ENCODE measurements around the gene LARP6.
"Not testable (repeated sequence)": the region's sequence is repeated elsewhere in the genome, so short reads cannot be mapped to it uniquely, and the experiment has no call there.

LARP6 gene

DNA sequence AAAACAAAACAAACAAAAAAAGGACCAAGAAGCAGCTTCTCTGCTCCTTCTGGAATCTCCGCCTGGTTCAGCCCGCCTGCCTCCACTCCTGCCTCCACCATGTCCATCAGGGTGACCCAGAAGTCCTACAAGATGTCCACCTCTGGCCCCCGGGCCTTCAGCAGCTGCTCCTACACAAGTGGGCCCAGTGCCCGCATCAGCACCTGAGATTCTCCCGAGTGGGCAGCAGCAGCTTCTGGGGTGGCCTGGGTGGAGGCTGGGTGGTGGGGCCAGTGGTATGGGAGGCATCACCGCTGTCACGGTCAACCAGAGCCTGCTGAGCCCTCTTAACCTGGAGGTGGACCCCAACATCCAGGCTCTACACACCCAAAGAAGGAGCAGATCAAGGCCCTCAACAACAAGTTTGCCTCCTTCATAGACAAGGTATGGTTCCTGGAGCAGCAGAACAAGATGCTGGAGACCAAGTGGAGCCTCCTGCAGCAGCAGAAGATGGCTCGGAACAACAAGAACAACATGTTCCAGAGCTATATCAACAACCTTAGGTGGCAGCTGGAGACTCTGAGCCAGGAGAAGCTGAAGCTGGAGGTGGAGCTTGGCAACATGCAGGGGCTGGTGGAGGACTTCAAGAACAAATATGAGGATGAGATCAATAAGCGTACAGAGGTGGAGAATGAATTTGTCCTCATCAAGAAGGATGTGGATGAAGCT lies 4.8 kb upstream of the LARP6 start:
- not testable (repeated sequence) for DNase-seq

DNA sequence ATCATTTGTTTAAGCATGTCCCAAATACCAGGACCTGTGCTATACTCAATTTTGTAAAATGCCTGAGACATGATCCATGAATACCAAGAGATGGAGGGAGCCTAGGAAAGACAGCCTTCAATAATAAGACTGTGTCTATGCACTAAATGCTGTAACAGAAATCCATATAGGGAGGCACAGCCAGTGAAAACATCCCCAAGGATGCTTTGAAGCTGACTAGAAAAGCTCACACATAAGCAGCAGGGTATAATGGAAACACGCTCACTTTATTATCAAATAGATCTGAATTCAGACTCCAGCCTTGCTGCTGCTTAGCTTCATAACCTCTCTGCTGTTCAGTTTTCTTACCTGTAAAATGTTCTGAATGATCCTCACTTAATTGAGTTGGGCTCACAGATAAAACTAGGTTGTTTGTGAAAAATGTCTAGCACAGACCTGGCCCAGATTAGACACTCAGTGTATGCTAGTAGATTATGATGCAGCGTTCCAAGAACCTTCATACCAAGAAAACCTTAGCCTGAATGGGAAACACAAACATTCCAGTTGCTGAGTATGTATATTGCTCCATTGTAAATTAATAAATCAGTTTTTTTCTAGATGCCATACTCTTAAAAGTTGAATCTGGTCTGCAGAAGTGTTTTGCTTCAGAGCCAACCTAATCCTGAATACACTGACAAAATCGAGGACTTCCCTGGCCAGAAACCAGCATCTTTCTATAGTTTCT lies 3.8 kb upstream of the LARP6 start:
- DNase-seq: no peak

DNA sequence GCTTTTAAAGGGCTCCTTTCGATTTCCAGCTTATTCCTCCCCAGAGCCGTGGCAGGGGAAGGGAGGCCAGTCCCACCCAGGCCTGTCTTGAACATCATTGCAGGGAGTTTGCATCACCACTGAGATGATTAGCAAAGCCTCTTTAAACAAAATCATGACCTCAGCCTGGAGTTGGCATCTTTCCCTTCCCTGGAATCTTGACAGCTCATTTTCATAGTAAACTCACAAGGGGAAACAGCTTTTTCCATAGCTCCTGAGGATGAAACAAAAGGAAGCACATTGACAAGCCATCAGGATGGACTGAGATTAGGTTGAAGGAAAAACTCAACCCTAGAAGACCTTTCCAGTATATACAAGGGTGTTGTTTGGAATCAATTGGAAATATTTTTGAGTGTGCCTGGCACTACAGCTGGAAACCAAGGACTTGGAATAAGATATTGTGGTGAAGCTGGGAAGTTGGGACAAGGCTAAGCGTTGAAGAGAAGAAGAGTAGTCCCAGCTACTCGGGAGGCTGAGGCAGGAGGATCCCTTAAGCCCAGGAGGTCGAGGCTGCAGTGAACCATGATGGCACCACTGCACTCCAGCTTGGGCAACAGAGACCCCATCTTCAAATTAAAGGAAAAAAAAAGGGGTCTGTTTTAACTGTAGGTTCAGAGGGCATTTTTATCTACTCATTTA lies 3.1 kb upstream of the LARP6 start:
- no peak for DNase-seq

DNA sequence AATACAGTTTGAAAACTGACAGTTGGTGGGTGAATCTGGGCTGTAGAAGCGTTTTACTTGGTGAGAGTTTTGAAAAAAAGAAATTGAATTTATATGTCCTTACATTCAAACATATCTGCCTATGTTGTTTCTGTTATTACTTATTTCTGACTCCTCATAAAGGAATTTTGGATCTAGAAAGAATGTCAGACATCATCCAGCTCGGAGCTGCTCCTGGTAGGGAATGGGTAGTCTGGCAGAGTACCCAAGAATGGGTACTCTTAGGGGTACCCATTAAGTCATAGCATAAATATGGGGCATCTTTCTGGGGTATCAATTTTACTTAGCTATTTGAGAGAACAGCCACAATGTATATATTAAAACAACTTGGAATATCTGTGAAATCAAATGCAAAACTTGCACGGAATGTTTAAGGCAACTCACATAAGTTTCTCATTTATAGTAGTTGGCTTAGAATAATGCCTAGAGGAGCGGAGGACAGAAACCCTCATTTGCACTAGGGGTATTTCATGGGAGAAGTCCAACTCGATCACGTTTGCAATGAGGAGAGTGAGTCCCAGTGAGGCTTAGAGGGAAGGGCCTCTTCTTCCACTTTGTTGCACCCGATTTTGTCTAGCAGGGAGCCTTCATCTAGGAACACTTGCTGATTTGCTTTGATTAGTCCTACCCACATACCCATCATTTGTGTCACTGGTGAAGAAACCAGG lies 2.4 kb upstream of the LARP6 start:
- no peak for DNase-seq

DNA sequence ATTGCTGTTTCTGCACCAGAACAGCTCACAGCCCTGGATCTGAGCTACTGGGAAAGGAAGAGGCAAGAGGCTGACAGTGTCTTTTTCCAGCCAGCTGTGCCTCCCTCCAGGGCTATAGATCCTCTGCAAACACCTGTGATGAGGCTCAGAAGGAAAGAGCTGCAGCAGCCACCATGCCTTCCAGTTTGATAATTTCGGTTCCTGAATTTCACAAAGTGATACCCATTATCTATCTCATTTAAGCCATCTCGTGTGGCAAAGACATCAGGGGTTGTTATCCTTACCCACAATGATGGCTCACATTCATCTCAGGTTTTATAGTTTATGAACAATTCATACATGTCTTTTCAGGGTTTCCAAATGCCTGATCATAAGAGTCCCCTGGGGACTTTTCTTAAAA lies 1.8 kb upstream of the LARP6 start:
- DNase-seq: no peak

DNA sequence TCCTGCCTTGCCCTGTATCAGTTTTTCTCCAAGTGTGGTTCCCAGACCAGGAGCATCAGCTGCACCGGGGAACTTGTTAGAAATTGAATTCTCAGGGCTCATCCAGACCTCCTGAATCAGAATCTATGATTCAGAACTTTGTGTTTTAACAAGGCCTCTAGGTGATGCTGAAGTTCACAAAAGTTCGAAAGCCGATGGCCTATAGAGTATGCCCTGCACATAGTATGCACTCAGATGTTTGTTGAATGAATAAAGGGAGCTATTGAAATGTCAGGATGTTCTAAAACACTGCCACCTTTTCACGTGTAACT lies 664 bp upstream of the LARP6 start:
- DNase-seq: no peak

DNA sequence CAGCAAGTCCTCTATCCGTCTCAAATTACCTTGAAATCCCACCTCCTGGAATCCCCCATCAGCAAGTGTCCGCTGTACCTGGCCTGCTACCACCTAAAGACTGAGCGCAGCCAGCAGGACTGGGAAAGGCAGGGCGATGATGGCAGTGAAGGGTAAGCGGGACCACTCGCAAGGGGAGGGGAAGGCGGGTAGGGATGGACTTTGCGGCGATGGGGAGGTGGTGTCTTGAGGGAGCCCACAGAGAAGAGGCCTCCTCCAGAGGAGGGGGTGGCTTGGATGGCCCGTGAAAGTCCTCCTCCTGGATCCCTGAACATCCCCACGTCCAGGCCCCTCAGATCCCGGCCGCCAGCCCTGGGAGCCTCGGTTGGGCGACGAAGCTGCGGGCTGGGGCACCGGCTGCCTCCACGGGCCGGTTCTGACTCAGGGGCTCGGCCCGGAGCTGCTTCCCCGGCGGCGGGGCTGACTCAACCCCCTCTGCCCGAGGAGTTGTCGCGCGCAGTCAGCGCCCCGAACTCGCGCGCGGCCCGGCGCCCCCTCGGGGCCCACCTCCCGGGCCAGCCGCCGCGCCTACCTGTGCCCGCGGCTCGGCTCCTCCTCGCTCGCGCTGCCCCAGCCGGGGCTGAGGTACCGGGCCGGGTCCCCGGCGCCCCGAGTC lies 512 bp downstream of the LARP6 start:
- peak in 1 of 2 donors; percentile 24 for DNase-seq

DNA sequence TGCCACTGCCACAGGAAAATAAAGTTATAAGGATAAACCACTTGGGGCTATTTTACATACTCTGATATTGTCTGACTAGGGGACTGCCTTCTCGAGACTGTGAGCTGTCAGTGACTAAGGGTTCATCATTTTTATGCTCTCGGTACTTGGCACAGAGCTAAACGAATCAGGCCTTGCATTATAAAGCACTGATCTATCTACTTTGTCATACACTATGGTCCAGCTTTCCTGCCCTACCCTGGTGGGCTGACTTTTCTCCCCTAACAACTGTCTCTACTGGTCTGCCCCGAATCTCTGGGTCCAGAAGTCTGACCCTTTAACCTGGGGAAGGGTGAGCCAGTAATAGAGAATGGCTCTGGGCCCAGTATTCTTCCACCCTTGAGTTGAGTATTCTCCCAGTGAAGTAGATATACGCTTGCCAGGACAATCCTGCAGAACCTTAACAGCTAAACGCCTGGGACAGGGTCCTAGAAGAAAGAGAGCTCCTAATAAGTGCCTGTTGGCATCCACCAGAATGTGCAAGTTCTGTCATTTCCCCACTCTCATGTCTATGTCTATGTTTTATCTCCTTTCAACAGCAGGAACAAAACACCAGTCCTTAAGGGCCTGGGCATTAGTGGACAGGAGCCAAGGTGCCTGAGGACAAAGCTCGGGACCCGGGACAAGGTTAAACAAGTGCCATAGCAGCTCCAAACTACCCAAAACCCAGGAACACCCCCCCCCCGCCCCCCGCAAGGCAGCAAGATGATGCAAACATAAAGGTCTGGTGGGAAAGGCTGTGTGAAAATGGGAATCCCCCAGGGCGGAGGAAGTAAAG lies 1.2 kb downstream of the LARP6 start:
- no peak for DNase-seq

DNA sequence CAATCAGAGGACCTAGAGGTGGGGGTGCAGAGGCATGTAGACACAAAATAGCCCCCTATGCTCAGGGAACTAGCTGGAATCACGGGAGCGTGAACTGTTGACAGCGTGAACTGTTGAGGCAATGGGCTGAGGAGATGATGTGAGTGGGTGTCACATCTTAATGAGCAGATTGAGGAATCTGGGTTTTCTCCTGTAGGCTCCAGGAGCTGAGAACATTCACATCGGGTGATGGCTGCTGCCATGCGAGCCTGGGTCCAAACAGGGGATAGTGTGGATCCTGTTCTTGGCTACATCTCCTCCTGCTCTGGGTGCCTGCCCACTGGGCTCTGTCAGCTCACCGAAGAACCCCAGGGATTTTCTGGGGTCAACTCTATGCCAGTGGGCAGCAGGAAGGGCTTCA lies 2.1 kb downstream of the LARP6 start:
- no peak for DNase-seq

DNA sequence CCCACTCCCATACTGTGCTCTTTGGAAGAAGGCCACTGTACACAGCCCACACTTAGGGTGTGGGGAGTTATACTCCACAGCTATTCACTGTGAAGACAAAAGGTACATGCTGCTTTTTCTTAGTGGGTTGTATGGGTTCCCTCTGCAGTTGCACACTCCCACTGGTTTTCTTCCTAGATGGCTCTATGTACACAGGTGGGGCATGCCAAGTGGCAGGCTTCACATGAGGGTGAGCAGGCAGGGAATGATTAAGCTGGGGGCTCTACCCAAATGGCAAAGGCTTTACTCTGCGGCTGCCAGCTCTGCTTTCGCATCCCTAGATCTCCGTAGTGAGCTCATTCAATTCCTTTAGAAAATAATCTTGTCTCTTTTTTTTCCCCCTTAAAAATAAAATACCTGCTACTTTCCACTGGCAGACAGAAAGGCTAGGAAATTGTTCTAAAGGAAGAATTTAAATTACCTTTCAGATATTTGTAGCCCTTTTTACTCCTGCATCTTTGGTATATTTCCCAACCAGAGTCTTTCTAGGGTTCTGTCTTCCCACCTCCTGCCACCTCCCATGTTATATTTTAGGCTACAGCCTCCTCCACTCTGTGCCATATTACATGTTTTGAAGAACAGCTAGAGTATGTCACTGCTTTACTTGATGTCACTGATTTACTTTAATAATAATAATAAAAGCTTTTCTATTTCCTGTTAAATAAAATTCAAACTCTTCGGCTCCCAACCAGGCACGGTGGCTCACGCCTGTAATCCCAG lies 8.2 kb downstream of the LARP6 start:
- DNase-seq: no peak

DNA sequence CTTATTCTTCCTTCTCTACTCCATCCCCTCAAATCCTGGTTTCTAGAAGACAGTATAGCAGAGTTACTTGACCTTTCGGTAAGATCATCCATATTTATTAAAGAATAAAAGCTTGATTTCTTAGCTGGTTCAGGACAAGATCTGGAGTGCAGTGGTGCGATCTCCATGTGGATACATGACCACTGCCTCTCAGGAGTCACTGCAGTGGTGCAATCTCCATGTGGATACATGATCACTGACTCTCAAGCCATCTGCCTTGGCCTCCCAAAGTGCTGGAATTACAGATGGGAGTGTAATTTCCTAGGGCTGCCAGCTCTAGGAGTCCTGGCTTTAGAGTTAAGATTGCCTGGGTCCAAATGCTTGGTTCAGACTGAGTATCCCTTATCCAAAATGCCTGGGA lies 16.5 kb downstream of the LARP6 start:
- DNase-seq: no peak

DNA sequence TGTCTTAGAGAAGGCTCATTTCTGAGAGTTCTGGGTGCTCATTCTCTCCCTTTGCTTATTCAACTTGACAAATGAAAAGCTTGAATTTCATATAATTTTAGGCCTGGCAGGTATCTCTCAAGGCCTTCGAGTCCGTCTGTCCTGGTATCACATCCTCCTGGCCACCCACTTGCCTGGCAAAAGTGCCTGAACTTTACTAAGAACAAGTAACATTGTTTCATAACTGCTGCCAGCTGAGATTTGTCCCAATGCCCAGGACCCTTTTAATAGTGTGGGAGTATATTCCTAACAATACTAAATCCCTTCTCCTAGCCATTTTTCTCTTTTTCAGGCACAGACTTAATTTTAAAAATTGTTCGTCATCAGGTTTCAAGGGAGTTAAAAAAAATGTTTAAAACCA lies 18.1 kb downstream of the LARP6 start:
- no peak for DNase-seq

DNA sequence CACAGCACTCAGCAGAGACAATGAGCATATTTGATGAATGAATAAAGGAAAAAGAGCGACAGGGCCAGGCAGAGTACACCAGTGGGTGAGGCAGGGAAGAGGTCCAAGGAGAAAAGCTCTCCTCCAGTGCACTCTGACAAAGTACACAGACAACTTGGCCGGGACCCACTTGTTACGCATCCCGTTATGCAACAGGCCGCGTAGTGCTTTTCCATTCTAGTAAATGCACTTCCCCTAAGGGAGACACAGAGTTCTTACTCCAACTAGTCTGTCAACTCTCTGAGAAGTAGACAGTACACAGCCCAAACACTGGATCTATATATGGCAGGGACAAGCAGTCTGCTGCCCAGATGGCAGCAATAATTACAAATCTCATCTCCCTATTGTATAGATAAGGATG lies 18.5 kb downstream of the LARP6 start:
- DNase-seq: no peak

DNA sequence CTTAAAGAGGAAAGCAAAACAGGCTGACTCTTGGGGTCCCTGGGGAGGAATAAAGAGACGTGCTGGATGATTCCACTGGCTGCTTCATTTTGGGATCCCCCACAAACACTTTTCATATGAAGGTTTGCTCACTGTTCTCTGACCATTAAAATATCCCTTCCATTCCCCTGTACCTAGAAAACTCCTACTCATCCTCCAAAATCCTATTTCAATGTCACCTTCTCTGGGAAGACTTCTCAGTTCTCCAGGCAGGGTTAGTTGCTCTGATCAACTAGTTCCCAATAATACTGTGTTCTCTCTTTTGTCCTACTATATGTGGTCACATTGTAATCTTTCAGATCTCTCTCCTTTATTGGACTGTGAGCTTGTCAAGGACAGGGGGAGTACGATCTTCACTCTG lies 19.0 kb downstream of the LARP6 start:
- DNase-seq: no peak

DNA sequence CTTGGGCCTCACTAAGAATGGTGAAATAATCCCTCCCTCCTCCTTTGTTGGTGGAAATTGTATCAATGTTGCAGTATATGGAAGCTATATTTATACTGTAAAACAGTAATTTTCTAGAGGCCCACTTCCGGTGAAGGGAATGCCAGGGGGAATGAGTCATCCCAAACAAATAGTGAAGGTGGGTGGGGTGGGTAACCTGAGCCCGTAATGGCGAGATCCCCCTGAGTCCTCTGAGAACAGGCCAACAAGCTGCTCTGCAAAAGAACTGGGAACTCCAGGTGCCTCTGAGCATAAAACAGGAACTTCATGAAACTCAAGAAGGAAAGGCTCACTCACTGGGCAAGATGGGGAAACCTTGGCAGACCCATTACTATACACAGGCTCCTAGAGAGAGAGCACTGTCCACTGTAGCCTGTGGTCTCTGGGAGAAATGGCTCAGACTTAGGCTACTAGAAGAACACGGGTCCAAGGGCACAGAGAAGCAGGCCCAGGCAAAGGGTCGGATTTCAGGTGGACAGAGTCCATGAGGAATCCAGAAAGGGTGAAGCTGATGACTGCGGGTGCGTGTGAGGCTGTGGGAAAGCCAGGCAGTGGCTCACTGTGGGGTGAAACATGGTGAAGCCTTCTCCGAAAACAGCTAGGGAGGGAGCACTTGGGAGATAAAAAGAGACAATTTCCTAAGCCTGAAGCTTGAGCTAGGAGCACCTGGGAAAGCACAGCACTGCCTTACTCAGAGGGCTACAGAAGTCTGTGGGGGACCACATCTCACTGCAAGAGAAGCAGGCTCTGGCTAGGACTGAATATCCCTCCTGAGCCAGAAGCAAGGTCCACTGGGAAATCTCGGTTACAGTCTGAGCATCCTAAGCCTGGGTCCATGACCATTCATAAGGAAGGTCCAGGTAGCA lies 19.8 kb downstream of the LARP6 start:
- no peak for DNase-seq

DNA sequence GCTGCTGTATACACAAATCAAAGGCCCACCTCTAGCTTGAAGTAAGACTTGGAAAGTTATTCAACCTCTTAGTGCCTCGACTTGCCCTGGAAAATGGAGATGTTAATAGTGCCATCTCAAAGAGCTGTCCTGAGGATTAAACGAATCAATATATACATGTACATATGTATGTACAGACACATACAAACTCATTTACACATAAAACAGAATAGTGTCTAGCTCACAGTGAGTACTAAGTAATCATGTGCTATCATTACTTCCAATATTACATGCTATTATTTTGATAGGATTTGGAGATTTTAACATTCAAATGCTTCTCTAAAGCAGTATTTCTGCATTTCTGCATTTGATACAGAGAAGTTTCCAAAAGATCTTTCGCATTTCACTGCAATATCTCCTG lies 20.5 kb downstream of the LARP6 start:
- no peak for DNase-seq

DNA sequence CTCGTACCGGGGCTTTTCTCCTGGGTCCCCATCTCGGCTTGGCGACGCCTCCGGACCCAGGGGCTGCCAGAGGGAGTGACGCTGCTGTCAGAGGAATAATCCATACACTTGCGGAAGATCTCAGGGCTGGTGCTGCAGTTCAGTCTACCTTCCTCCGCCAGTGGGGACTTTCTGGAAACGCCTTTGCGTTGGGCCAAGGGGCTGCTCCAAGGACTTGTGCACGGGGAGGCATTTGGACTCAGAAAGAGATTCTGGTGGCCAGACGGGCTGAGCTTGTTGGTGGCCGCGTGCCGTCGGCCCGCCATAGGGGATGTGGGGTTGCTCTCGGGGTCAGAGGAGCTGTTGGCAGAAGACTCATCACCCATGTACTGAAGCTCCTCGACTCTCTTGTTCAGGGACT lies 21.8 kb downstream of the LARP6 start:
- DNase-seq: no peak

DNA sequence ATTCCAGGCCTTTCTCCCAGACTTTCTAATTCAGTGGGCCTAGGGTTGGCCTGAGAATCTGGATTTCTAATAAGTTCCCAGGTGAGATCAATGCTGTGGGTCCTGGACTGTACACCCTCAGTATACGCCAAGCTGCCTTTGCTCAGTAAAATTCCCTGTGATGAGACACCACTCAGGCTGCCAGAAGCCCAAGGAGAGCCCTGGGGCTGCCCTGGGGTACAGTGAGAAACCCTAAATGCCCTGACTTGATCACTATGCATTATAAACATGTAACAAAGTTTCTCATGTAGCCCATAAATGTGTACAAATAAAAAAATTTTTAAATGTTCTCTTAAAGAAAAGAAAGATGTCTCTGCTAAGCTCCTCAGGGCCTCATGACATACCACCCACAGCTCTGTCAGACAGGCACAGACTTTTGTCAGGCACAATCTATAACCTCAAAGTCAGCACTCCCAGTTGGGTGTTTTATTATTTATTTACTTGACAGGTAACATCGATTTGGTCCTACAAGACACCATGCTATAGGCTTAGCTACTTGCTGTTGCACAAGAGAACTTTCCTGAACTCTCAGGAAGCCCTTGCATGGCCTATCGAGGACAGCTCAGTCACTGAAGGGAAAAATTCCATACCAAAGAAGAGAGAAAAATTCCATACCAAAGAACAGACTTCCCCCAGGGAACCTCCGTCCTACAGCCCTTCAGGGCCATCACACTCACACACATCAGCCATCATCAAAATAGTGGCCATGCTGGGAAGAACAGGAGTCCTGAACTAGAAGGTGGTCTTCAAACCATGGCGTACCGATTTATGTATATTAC lies 22.7 kb downstream of the LARP6 start:
- DNase-seq: no peak

DNA sequence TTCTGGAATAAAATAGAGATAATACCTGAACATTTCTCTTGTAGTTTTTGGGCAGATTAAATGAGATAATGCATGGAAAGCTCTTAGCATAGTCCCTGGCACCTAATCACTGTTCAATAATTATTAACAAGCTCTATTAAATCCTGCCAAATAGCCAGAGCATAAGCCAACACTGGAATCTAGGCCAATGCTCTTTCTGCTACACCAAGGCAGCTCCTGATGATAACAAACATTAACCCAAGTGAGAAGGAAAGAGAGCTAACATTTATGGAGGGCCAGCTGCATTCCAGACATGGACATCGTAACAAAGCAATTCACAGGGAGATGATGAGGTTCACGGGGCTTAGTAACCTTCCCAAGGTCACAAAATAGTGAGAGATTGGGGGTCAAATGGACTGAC lies 23.3 kb downstream of the LARP6 start:
- DNase-seq: no peak

All from stimulated activated CD4-positive, alpha-beta T cell treated with anti-CD3 and anti-CD28 coated beads, Interleukin-2, amount 100 ng/mL, for 24 hours (primary cell).